CD4-positive, alpha-beta T cell treated with Interferon gamma for 1 hour (primary cell): ENCODE data around the gene TTC7B.

ENCODE experiments used
- DNase-seq: peaks from one replicate; pipeline ENCODE4 v3.0.0-alpha.2; 2020

Gene TTC7B

GRCh38 chr14:90518941-90519256 is 297.3 kb downstream of the TTC7B start:
- DNase-seq, result no peak

DNA sequence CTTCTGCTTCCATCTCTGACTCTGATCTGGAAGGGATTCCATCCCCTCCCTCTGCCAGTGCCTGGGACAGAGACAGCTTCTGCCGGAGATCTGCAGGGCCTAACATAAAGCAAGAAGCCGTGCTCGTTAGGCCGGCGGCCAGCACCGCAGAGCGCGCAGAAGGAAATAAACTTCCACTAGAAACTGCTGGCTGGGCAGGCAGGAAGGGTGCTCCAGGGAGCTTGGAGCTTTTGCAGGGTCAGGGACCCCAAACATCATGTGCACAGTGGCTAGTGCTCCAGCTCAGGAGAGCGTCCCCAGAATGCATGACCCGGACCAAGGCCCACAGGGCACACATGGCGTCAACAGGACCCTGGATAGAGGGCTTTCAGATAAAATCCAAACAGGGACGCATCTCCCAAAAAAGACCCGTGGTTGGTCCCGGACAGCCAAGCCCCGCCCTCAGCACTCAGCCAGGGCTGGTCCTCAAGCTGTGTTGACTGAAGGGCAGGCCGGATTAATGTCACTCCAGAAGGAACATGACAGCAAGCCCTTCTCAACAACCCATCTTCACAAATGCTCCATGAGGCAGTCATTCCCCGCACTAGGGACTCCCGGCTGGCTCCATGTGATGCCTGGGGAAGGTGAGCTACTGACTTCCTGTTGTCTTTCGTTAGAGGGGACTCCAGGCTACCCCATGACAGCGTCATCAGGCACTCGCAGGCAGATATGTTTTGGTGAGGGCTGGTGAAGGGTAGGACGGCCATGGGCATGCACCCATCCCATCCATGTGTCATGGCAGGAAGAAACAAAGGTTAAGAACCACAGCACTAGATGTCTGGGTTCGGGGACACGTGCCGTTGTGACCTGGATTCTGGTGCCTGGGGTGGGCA is 297.9 kb downstream of the TTC7B start:
- DNase-seq, result no peak

DNA sequence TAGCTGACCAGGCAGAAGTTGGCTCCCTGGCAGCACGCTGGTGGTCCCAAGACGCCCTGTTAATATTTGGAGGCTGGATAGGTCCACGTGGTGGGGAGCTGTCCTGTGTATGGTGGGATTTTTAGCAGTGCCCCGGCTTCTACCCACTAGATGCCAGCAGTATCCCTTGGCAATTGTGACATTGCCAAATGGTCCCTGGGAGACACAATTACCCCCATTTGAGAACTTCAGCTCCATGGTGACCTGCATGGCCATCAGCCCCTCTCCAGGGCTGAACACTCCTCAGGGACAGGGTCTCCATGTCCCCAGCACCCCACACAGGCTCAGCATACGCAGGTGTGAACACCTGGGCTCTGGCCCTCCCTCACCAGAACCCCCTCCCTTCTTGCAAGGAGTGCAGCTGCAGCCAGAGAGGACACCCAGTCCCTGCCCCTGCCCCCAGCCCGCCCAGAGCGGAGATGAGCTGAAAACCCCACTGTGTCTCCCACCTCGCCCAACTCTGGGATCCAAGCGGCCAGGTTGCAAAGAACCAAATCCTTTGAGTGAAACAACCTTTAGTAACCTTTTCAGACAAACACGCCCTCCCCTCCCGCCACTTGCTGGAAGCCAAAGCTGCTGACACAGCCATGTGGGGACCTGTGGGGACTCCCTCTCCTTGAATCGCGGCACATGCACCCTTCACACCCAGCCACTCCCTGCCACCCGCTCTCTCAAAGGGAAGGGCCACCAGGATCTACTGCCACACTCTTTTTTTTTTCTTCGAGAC is 299.0 kb downstream of the TTC7B start:
- no peak for DNase-seq

DNA sequence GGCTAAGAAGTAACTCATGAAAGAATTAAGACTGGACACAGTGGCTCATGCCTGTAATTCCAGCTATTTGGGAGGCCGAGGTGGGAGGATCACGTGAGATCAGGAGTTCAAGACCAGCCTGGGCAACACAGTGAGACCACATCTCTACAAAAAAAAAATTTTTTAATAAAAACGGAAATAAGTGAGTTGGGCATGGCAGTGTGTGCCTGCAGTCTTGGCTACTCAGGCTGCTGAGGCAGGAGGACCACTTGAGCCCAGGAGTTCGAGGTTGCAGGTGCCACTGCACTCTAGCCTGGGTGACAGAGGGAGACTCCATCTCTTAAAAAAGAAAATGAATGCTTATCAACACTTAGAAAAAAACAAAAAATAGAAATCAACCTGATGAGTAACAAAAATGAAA is 301.7 kb downstream of the TTC7B start:
- no peak for DNase-seq

- DNase-seq, result no peak
Measured at GRCh38 chr14:90514015-90514398, 302.2 kb downstream of the TTC7B start.

- no peak for DNase-seq
Measured at GRCh38 chr14:90513161-90514014, 302.8 kb downstream of the TTC7B start.

DNA sequence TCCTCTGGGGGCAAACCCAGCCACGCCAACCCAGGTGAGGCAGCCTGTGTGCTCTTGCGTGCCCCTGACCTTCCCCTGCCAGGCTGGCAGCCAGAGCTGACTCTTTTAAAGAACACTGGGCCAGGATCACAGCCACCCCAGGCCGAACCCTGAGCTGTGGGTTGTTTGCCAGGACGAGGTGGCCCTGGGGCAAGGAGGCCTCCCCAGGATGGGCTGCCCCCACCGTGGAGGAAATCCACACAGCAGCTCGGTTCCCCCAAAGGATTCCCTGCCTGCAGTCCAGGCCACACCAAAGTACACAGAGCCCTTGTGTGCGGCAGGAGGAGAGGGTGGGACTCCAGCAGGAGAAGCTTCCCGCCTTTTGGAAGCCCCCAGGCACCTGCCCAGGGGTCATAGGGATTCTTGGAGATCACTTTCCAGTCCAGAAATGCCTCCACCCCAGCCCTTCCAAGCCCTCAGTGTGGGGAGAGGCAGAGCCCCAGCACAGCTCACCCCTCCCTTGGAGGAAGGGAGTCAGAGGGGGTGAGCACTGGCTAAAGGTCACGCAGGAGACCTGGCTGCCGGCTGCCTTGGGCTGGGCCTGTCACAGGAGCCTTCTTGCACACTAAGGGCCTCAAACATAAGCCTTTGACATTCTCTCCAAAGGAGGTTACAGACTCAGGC is 303.8 kb downstream of the TTC7B start:
- DNase-seq, result no peak

GRCh38 chr14:90511795-90512328 is 304.4 kb downstream of the TTC7B start:
- no peak for DNase-seq

GRCh38 chr14:90511252-90511651 is 305.0 kb downstream of the TTC7B start:
- no peak for DNase-seq

DNA sequence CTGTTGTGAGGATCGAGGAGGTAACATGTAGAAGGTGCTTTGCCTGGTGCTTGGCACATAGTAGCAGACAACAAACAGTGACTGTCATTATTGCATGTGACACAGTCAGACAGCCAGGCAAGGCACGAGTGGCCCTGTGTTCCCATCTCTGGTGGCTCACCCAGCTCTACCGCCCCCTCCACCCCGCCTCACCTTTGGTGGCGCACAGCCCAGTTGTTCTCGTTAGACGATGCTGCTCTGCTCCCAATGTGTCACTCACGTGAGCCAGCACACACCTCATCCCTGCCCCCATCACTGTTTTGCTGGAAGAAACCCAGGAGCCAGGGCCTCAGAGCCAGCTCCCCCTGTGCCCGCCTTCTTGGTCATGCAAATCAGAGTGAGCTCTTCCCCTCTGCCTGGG is 306.1 kb downstream of the TTC7B start:
- no peak for DNase-seq

GRCh38 chr14:90509403-90509802 is 306.8 kb downstream of the TTC7B start:
- DNase-seq, result no peak

- DNase-seq, result no peak
Measured at GRCh38 chr14:90508536-90509254, 307.5 kb downstream of the TTC7B start.

- no peak for DNase-seq
Measured at GRCh38 chr14:90508036-90508435, 308.2 kb downstream of the TTC7B start.

DNA sequence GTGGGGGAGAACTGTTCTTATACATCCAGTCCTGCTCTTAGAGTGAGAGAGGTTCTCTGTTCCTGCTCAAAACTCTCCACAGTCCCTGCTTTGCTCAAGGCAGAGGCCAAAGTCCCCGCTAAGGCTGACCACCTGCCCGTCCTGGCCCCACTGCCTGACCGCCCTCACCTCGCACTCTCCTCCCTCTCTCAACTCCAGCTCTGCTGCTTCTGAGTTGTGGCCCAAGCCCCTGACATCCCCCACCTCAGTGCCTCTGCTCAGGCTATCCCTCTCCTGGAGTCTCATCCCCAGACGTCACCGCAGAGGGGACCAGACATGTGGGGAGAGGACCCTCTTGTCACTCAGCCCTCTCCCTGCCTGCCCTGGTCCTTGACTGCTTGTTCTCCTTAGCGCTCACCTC is 308.8 kb downstream of the TTC7B start:
- DNase-seq, result no peak

- DNase-seq, result no peak
Measured at GRCh38 chr14:90506748-90507147, 309.5 kb downstream of the TTC7B start.

DNA sequence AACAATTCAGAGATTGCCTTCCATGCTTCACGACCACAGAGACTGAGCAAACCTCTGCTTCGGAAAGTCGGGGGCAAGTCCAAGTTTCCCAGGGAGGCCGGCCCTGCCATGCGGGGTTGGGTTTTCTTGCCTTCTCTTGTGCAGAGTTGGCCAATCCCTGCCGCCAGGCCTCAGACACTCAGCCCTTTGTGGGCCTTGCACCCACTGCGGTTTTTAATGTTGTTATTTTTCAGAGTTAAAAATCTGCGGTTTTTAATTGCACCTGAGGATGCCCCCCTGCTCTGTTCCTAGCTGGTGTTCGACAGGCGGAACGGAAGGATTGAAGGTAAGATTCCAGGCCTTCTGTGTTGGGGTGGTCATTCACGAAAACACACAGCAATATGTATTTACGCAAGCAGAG is 310.7 kb downstream of the TTC7B start:
- no peak for DNase-seq

GRCh38 chr14:90504643-90505042 is 311.6 kb downstream of the TTC7B start:
- no peak for DNase-seq

DNA sequence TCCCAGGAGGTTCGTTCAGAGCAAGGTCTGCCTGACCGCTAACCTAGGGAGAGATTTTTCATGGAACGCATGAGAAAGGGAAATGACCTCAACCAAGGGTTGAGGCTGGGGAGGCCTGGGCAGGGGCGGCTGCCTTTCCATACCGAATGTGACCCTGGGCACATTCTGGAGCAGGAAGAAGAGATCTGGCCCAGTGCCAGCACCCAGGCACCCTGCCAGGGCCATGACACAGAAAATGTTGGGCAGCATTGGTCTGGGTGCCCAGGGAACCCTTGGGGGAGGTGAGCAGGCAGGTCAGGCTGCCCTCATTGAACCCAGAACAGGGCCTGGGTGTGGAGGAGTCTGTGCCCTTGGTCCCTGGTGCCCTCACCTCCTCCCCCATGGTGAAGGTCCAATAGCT is 312.6 kb downstream of the TTC7B start:
- DNase-seq, result no peak

DNA sequence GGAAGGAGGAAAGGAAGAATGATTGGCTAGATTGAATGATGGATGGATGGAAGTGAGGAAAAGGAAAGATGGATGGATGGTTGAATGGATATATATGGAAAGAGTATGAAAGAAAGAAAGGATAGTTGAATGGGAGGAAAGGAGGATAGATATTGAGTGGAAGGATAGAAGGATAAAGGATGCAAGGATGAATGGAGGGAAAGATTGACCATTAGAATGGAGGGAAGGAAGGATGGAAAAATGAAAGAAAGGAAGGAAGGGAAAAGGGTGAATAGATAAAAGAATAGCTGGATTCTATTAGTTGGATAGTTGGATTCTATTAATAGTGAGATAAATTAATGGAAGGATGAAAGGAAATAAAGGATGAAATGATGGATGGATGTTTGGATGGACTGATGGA is 313.5 kb downstream of the TTC7B start:
- DNase-seq, result no peak

DNA sequence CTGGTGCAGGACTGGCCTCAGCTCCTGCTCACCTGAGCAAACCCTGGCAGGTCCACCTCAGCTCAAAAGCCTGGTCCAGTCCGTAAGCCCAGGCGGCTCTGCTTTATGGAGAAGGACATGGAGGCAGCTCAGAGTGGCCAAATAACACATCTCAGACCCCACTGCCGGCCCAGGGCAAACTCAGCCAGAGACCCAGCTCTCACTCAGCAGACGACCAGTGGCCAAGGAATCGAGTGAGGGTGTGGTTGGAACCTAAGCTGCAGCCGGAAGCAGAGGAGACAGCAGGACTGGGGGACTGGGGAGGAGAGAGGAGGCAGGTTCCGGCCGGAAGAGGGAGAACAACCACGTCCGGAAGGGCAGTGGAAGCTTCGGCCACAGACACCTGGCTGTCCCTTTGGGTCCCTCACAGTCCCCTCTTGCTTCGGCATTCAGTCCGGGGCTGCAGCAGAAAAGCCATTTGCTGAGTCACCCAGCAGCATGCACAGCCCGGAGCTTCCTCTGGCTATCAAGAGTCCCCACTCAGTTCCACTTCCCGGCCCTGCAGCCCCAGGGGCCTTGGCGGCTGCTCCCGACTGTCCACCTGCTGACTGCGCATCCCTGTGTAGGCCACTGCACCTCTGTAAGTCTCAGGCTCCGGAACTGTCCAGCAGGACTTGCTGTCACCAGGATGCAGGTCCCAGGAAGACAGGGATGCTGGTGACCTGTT is 315.4 kb downstream of the TTC7B start:
- no peak for DNase-seq

DNA sequence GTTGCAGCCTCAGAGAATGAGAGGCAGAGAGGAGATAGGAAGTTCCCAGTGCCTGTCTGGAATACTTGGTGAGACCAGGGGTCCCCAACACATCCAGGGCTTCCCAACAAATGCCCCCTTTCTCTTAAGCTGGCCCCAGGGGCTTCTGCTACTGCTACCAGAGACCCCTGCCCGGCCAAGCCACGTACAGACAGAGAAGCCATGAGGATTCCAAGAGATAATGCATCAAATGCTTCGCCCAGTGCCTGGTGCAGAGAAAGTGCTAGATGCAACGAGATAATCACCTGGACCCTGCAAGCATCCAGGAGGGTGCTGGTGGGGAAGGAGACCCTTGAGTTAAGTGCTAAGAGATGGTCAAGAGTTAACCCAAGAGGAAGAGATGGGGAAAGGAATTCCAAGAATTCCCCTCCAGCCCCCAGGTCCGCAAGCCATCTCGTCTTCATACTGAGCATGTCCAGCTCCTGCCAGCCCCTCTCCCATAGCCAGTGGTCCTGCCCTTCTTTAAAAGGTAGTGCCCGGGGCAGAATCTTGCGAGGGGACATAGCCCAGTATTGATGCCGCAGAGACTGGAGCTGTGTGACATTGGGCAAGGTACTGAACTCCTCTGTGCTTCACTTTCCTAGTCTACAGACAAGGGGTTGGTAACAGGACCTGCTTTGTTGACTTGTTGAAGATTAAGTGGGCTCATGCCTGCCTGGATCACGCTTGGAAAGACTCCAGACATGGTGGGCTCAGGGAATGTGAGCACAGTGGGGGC is 316.1 kb downstream of the TTC7B start:
- no peak for DNase-seq
